ENCODE results near the gene PLEKHG3. TPM values are rescaled to one million over a fixed set of nuclear protein-coding genes. Genes with fewer than 3 reads are reported as not detected.

PLEKHG3 gene
- total RNA-seq, 1 donor from 2014 or later, result 6.2 TPM

- no peak for DNase-seq
These were observed 84.5 kb downstream of the PLEKHG3 start for GRCh38 chr14:64788706-64789105.

GRCh38 chr14:64789696-64790095 is 85.5 kb downstream of the PLEKHG3 start:
- DNase-seq, result no peak

- no peak for DNase-seq
These were observed 86.3 kb downstream of the PLEKHG3 start for GRCh38 chr14:64790478-64790877.

- DNase-seq, result no peak
These were observed 88.0 kb downstream of the PLEKHG3 start for GRCh38 chr14:64792231-64792630.

- no peak for DNase-seq
These were observed 88.8 kb downstream of the PLEKHG3 start for GRCh38 chr14:64792871-64793560.

GRCh38 chr14:64795211-64795610 is 91.0 kb downstream of the PLEKHG3 start:
- no peak for DNase-seq

GRCh38 chr14:64795921-64796320 is 91.7 kb downstream of the PLEKHG3 start:
- no peak for DNase-seq

GRCh38 chr14:64796369-64796768 is 92.1 kb downstream of the PLEKHG3 start:
- DNase-seq, result no peak

GRCh38 chr14:64799555-64799954 is 95.3 kb downstream of the PLEKHG3 start:
- DNase-seq, result no peak

Other genes with a start within 250 kb of the PLEKHG3 start
- 31.7 TPM for gene AKAP5, start 238.9 kb upstream of the PLEKHG3 start, total RNA-seq
- 17.2 TPM for gene ZBTB25, start 200.6 kb upstream of the PLEKHG3 start, total RNA-seq
- gene ZBTB1, start 199.7 kb upstream of the PLEKHG3 start, total RNA-seq, result 47.6 TPM
- 7.6 TPM for gene HSPA2, start 163.7 kb upstream of the PLEKHG3 start, total RNA-seq
- gene PPP1R36, start 154.5 kb upstream of the PLEKHG3 start, total RNA-seq, result 1.4 TPM
- 18.2 TPM for gene SPTB, start 175.5 kb downstream of the PLEKHG3 start, total RNA-seq
- 32.0 TPM for gene CHURC1, start 210.0 kb downstream of the PLEKHG3 start, total RNA-seq
- not detected for gene GPX2, start 238.3 kb downstream of the PLEKHG3 start, total RNA-seq

Data from occipital lobe (tissue), 2 donors.